ENCODE data around the gene GDPD5.

The GDPD5 gene

DNA sequence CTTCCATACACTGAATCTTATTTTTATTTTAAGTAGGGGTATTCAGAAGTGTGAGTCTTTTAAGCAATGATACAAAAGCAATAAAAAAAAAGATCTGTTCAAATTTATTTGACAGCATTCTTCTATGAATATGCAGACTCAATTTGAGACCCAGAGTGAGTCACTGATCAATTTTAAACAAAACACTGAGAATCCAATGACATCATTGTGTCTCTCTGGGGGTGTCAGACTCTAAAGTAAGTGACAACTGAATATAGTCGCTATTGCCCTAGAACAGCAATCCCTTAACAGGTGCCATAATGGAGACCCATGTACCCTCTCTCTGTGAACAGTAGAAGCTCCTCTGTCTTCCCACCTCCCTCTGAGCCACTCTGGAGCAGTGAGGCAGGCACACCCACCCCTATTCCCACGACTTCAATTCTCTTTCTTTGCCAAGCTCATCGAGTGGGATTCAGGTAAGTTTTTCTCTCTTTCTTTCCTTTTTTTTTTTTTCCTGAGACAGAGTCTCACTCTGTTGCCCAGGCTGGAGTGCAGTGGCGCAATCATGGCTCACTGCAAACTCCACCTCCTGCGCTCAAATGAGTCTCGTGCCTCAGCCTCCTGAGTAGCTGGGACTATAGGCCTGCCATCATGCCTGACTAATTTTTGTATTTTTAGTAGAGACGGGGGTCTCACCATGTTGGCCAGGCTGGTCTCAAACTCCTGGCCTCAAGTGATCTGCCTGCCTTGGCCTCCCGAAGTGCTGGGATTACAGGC lies 131.5 kb downstream of the GDPD5 start:
- H3K4me3 ChIP-seq (ENCODE audit: low read depth, low read length) = no peak overlapping the region
- TF ChIP-seq CTCF (IDR thresholded peaks at IDR 0.05; ENCODE audit: borderline replicate concordance, insufficient read depth, low read depth, low read length) = no peak

DNA sequence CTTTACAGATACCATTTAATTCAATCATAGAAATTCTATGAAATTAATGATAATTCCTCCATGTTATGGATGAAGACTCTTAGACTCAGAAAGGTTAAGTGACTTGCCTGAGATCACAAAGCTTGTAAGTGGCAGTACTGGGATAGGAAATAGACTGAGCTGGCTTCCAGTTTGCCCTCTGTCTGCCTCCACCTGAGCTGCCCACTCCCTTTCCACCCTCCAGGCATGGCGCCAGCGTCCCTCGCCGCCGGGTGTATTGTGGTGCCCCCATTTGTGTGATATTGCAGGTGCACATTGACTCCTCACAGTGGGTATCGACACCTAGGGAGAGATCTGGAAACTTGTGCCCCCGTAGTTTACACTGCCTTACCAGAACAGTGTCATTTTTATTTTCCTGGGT lies 135.8 kb downstream of the GDPD5 start:
- TF ChIP-seq CTCF (IDR thresholded peaks at IDR 0.05; ENCODE audit: borderline replicate concordance, insufficient read depth, low read depth, low read length) = no peak
- no peak overlapping the region for H3K4me3 ChIP-seq (ENCODE audit: low read depth, low read length)

- TF ChIP-seq CTCF (IDR thresholded peaks at IDR 0.05; ENCODE audit: borderline replicate concordance, insufficient read depth, low read depth, low read length) = no peak
Measured at GRCh38 chr11:75389276-75389605, 136.5 kb downstream of the GDPD5 start.

DNA sequence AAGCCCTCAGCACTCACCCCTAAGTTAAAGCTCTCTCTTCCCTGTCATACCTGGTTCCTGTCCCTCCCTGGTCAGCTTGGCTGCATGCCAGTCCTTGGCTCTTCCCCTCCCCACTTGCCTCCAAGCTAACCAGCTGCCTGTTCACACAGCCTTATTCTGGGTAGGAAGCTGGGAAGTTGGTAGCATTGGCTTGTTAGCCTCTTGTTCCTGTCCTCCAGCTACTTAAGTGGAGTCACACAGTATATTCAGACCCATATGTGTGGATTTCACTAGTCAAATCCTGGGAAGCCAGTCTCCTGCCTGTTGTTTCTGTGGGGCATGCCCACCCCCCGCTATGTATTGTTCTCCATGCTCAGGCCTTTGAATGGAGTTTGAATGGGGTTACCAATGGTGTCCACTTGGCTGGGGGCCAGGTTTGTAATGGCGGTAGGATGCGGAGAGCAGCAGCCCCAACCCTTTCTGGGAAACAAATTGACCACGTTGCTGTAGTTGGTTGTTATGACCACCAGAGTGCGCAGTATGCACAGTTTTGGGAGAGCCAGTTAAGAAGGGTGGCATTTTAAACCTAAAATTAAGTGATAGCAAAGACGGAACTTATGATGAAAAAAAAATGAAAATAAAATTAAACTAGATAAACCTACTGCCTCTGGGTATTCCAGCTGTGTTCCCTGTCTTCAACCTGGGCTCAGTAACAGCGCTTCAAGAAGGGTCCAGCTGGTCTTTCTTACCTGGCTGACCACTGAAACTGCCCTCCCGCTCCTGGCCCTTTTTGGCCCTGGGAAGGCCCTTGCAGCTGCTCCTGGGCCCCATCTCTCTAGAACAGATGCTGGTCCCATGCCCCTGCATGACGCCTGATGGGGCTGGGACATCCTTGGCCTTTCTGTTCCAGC lies 137.1 kb downstream of the GDPD5 start:
- H3K4me3 ChIP-seq (ENCODE audit: low read depth, low read length) = no peak overlapping the region
- peak; percentile 71 for TF ChIP-seq CTCF (IDR thresholded peaks at IDR 0.05; ENCODE audit: borderline replicate concordance, insufficient read depth, low read depth, low read length)

More at GRCh38 chr11:75389276-75389605, 136.5 kb downstream of the GDPD5 start:
- H3K4me3 ChIP-seq (ENCODE audit: low read depth, low read length) = no peak overlapping the region

GRCh38 chr11:75387736-75388294 lies 137.9 kb downstream of the GDPD5 start:
- no peak overlapping the region for H3K4me3 ChIP-seq (ENCODE audit: low read depth, low read length)
- no peak for TF ChIP-seq CTCF (IDR thresholded peaks at IDR 0.05; ENCODE audit: borderline replicate concordance, insufficient read depth, low read depth, low read length)

DNA sequence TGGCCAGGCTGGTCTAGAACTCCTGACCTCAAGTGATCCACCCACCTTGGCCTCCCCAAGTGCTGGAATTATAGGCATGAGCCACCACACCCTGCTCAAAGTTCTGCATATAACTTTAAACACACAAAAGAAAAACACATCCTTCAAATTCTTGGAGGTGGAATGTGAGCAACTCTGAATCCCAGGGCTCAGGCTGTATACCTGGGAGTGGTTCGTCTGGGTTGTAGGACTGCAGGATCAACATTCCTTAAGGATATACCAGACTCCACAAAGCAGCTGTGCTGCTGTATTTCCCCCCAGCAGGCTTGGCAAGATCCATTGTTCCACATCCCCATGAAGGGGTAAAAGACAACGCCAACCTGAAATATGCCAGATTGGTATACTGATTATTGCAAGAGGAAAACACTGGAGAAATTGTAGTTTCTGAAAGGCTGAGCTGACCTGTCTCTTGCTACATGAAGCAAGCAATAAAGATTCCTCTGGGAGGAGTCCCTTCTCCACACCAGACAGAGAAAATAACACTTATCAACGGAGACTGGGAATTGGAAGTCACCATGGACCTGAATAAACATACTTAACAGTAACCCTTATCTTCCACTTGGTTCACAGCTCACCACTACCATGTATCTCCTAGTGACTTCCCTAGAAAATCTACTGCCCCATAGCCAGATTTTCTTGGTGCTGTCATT lies 138.7 kb downstream of the GDPD5 start:
- H3K4me3 ChIP-seq (ENCODE audit: low read depth, low read length) = no peak overlapping the region
- no peak for TF ChIP-seq CTCF (IDR thresholded peaks at IDR 0.05; ENCODE audit: borderline replicate concordance, insufficient read depth, low read depth, low read length)

Measured in GM12875 (cell line).